ENCODE results near the gene RAB42. TPM values are rescaled to one million over a fixed set of nuclear protein-coding genes. Genes with fewer than 3 reads are reported as not detected.

Gene RAB42
- total and polyA plus RNA-seq, 9 of the 15 experiments (the other 6 are each of a cell fraction or from before 2014, with no cell fraction given), result 0.07 to 0.14 (median 0.12) TPM; not detected in 6

GRCh38 chr1:28642056-28642846 lies 50.2 kb downstream of the RAB42 start:
- DNase-seq (ENCODE audit: extremely low read depth in 1 of 4, low spot score in 3 of 4) (peak in 2 of 4 experiments; percentile 42 to 51), FAIRE-seq (peak; percentile 35), ATAC-seq (peak; percentile 38)
- ChIA-PET POLR2A (interaction anchor here (0.6 to 5.8 kb wide), 29 partner anchors 11 to 1229 kb away, joined by 3 to 66 read pairs (median 4); partner anchors contain the start of genes GMEB1 and YTHDF2), CTCF (ENCODE audit: low intra/inter-chr PET ratio) (interaction anchor here (1.3 kb wide), 1 partner anchor 114 kb away, joined by 8 read pairs; no protein-coding TSS in a partner anchor)
- peak overlapping the region; percentile 94 for H3K4me2 ChIP-seq (ENCODE audit: insufficient read depth, low read length)
- H3K9me1 ChIP-seq (ENCODE audit: control insufficient read depth, insufficient read depth, low read length), result no peaks in the 10 kb centered on the region
- H3K36me3 ChIP-seq (ENCODE audit: control insufficient read depth, insufficient read depth, low read length), result peaks cover 15% of the 10 kb centered on the region
- H3K27ac ChIP-seq (ENCODE audit: extremely low read depth, low read depth, low read length), result peak overlapping the region; percentile 95
- peak overlapping the region; percentile 95 to 96 for H3K9ac ChIP-seq (ENCODE audit: insufficient read depth in 1 of 2, low read depth in 2 of 2, low read length in 2 of 2)
- in situ Hi-C loops (cut with MboI), result no loop called here
- intact Hi-C loops (cut with micrococcal nuclease), result loop anchor here (1.0 to 10.0 kb wide), 3 partner anchors 60 to 543 kb away; partner anchors contain the start of genes ATP5IF1, DNAJC8 and SRSF4
- H3K9me3 ChIP-seq (replicated peaks; ENCODE audit: control insufficient read depth, insufficient read depth, low read depth, low read length), result no peaks in the 10 kb centered on the region
- H3K27me3 ChIP-seq (ENCODE audit: control insufficient read depth in 2 of 2, insufficient read depth in 2 of 2, low read length in 2 of 2), result no peaks in the 10 kb centered on the region
- BruUV-seq (replicated peaks), result TSS peak; percentile 68
- peak overlapping the region; percentile 79 for H3K4me3 ChIP-seq
- peaks cover 28 to 37% of the 10 kb centered on the region in 2 experiments; a peak in 4 of 5 replicates for H3K4me1 ChIP-seq (replicated peaks in 1 of 2; ENCODE audit: control insufficient read depth in 2 of 2, insufficient read depth in 2 of 2, low read length in 2 of 2)
- WGBS (ENCODE audit: insufficient coverage, low coverage, missing lambda C conversion rate), result 1% methylated on average over 26 of the region's 26 CpGs
- H4K20me1 ChIP-seq (replicated peaks; ENCODE audit: control insufficient read depth, insufficient read depth, low read length), result no peaks in the 10 kb centered on the region
- peaks cover 56% of the 10 kb centered on the region for H3K79me2 ChIP-seq (ENCODE audit: control insufficient read depth, insufficient read depth, low read length)
- peak overlapping the region; percentile 91 for H2AFZ ChIP-seq (ENCODE audit: low read depth, low read length)
- TF ChIP-seq ZC3H11A (IDR thresholded peaks at IDR 0.05; ENCODE audit: low read depth, low read length) (no peak), FOXP4 (CRISPR knock-in tag; IDR thresholded peaks at IDR 0.05; ENCODE audit: borderline replicate concordance) (no peak), ZFP36 (IDR thresholded peaks at IDR 0.05; ENCODE audit: low read depth, low read length, partially characterized antibody) (no peak), RBM22 (IDR thresholded peaks at IDR 0.05; ENCODE audit: low read depth, low read length, poor library complexity, severe bottlenecking) (no peak), HMGXB4 (CRISPR knock-in tag; IDR thresholded peaks at IDR 0.05) (no peak), ARHGAP35 (IDR thresholded peaks at IDR 0.05; ENCODE audit: partially characterized antibody) (no peak), NFATC3 (IDR thresholded peaks at IDR 0.05) (no peak), THRAP3 (IDR thresholded peaks at IDR 0.05; ENCODE audit: borderline replicate concordance) (no peak), CREB1 (IDR thresholded peaks at IDR 0.05) (no peak), CREB1 (CRISPR knock-in tag; IDR thresholded peaks at IDR 0.05) (no peak), MAFF (IDR thresholded peaks at IDR 0.05; ENCODE audit: low read length) (no peak), ZNF561 (CRISPR knock-in tag; conservative IDR thresholded peaks at IDR 0.05) (no peak), ZNF239 (CRISPR knock-in tag; IDR thresholded peaks at IDR 0.05) (no peak), NONO (IDR thresholded peaks at IDR 0.05; ENCODE audit: low read depth in 2 of 2, low read length in 1 of 2) (0 out of 4 replicates have a peak, but pooled peaks of 1 of the 2 experiments have one; percentile 29), ZNF232 (CRISPR knock-in tag; IDR thresholded peaks at IDR 0.05) (no peak), KAT2B (IDR thresholded peaks at IDR 0.05; ENCODE audit: low read depth, low read length) (no peak), ZNF277 (CRISPR knock-in tag; IDR thresholded peaks at IDR 0.05; ENCODE audit: borderline replicate concordance) (no peak)
